ENCODE results near the gene KLHL10.

DNA sequence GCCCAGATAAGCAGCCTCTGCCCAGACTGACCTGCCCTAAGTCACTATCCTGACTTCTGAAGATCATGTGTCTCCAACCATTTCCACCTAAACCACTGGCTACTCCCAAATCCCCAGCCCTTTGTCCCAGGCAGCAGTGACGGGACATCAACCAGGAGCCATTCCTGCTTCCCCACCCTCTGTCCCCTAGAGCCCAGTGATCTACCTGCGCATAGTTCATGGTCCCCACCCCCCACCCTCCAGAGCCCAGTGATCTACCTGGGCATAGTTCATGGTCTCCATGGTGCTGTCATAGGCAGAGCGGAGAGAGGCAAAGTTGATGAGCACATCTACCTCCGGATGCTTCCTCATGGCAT lies 54.4 kb downstream of the KLHL10 start:
- TF ChIP-seq, protein P1, sequence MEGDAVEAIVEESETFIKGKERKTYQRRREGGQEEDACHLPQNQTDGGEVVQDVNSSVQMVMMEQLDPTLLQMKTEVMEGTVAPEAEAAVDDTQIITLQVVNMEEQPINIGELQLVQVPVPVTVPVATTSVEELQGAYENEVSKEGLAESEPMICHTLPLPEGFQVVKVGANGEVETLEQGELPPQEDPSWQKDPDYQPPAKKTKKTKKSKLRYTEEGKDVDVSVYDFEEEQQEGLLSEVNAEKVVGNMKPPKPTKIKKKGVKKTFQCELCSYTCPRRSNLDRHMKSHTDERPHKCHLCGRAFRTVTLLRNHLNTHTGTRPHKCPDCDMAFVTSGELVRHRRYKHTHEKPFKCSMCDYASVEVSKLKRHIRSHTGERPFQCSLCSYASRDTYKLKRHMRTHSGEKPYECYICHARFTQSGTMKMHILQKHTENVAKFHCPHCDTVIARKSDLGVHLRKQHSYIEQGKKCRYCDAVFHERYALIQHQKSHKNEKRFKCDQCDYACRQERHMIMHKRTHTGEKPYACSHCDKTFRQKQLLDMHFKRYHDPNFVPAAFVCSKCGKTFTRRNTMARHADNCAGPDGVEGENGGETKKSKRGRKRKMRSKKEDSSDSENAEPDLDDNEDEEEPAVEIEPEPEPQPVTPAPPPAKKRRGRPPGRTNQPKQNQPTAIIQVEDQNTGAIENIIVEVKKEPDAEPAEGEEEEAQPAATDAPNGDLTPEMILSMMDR (IDR thresholded peaks at IDR 0.05; ENCODE audit: low read depth, low read length, poor library complexity, severe bottlenecking), result no peak
- no peak for TF ChIP-seq EZH2phosphoT487 (IDR thresholded peaks at IDR 0.05; ENCODE audit: borderline replicate concordance, low read length)

All from DOHH2 (cell line).